ENCODE results near the gene HS3ST3A1. TPM values are rescaled to one million over a fixed set of nuclear protein-coding genes. Genes with fewer than 3 reads are reported as not detected.

The HS3ST3A1 gene
- total RNA-seq, 1 experiment from 2014 or later: not detected

GRCh38 chr17:13600475-13601321 is 1.0 kb downstream of the HS3ST3A1 start:
- POLR2A ChIA-PET: no interaction called here
- CTCF ChIA-PET: no interaction called here
- no peaks in the 10 kb centered on the region for H3K4me1 Mint-ChIP-seq (ENCODE audit: low read depth, unreplicated experiment)
- no peak overlapping the region for H3K4me3 Mint-ChIP-seq (ENCODE audit: unreplicated experiment)
- H3K27me3 Mint-ChIP-seq (ENCODE audit: insufficient read depth, unreplicated experiment): no peaks in the 10 kb centered on the region
- H3K4me1 ChIP-seq: no peaks in the 10 kb centered on the region
- no peaks in the 10 kb centered on the region for H3K36me3 Mint-ChIP-seq (ENCODE audit: insufficient read depth, unreplicated experiment)
- no peak overlapping the region for H3K27ac Mint-ChIP-seq (ENCODE audit: unreplicated experiment)
- intact Hi-C loops (cut with micrococcal nuclease; ENCODE audit: unreplicated experiment): no loop called here
- no peak overlapping the region for H3K4me3 ChIP-seq (ENCODE audit: low read depth, low read length)
- no peaks in the 10 kb centered on the region for H3K9me3 ChIP-seq
- no peaks in the 10 kb centered on the region for H3K9me3 Mint-ChIP-seq (ENCODE audit: unreplicated experiment)
- TF ChIP-seq CTCF (IDR thresholded peaks at IDR 0.05; ENCODE audit: insufficient read depth in 1 of 2, low read depth in 1 of 2, low read length in 1 of 2, severe bottlenecking in 1 of 2, unreplicated experiment in 1 of 2): no peak
- BruUV-seq (replicated peaks): no TSS peak
- no peaks in the 10 kb centered on the region for H3K36me3 ChIP-seq (ENCODE audit: control insufficient read depth, insufficient read depth, low read length)
- H3K27me3 ChIP-seq (replicated peaks; ENCODE audit: control insufficient read depth, insufficient read depth, low read length): no peaks in the 10 kb centered on the region
- no peak for DNase-seq

- CTCF ChIA-PET: no interaction called here
- Mint-ChIP-seq H3K4me3 (ENCODE audit: unreplicated experiment) (no peak overlapping the region), H3K36me3 (ENCODE audit: insufficient read depth, unreplicated experiment) (no peaks in the 10 kb centered on the region), H3K27me3 (ENCODE audit: insufficient read depth, unreplicated experiment) (no peaks in the 10 kb centered on the region), H3K9me3 (ENCODE audit: unreplicated experiment) (no peaks in the 10 kb centered on the region), H3K4me1 (ENCODE audit: low read depth, unreplicated experiment) (no peaks in the 10 kb centered on the region), H3K27ac (ENCODE audit: unreplicated experiment) (no peak overlapping the region)
- no peaks in the 10 kb centered on the region for H3K27me3 ChIP-seq (replicated peaks; ENCODE audit: control insufficient read depth, insufficient read depth, low read length)
- no peak for TF ChIP-seq CTCF (IDR thresholded peaks at IDR 0.05; ENCODE audit: insufficient read depth in 1 of 2, low read depth in 1 of 2, low read length in 1 of 2, severe bottlenecking in 1 of 2, unreplicated experiment in 1 of 2)
- H3K9me3 ChIP-seq: no peaks in the 10 kb centered on the region
- intact Hi-C loops (cut with micrococcal nuclease; ENCODE audit: unreplicated experiment): loop anchor here (5.0 to 10.0 kb wide), 2 partner anchors 263 to 955 kb away; no protein-coding TSS in a partner anchor
- no peaks in the 10 kb centered on the region for H3K4me1 ChIP-seq
- POLR2A ChIA-PET: no interaction called here
- H3K36me3 ChIP-seq (ENCODE audit: control insufficient read depth, insufficient read depth, low read length): no peaks in the 10 kb centered on the region
- no TSS peak for BruUV-seq (replicated peaks)
- no peak overlapping the region for H3K4me3 ChIP-seq (ENCODE audit: low read depth, low read length)
- DNase-seq: no peak
These were observed 1.9 kb downstream of the HS3ST3A1 start for GRCh38 chr17:13599864-13600263.

GRCh38 chr17:13599168-13599577 is 2.6 kb downstream of the HS3ST3A1 start:
- Mint-ChIP-seq H3K9me3 (ENCODE audit: unreplicated experiment) (no peaks in the 10 kb centered on the region), H3K27ac (ENCODE audit: unreplicated experiment) (no peak overlapping the region), H3K4me3 (ENCODE audit: unreplicated experiment) (no peak overlapping the region), H3K27me3 (ENCODE audit: insufficient read depth, unreplicated experiment) (no peaks in the 10 kb centered on the region), H3K4me1 (ENCODE audit: low read depth, unreplicated experiment) (no peaks in the 10 kb centered on the region), H3K36me3 (ENCODE audit: insufficient read depth, unreplicated experiment) (no peaks in the 10 kb centered on the region)
- intact Hi-C loops (cut with micrococcal nuclease; ENCODE audit: unreplicated experiment): loop anchor here (5.0 to 10.0 kb wide), 2 partner anchors 262 to 956 kb away; no protein-coding TSS in a partner anchor
- H3K4me1 ChIP-seq: no peaks in the 10 kb centered on the region
- POLR2A ChIA-PET: no interaction called here
- no peak for DNase-seq
- CTCF ChIA-PET: interaction anchor here (1.1 kb wide), 1 partner anchor 702 kb away, joined by 4 read pairs; the partner anchor contains the start of gene HS3ST3B1
- no peaks in the 10 kb centered on the region for H3K9me3 ChIP-seq
- no TSS peak for BruUV-seq (replicated peaks)
- no peaks in the 10 kb centered on the region for H3K36me3 ChIP-seq (ENCODE audit: control insufficient read depth, insufficient read depth, low read length)
- H3K27me3 ChIP-seq (replicated peaks; ENCODE audit: control insufficient read depth, insufficient read depth, low read length): no peaks in the 10 kb centered on the region
- no peak overlapping the region for H3K4me3 ChIP-seq (ENCODE audit: low read depth, low read length)
- no peak for TF ChIP-seq CTCF (IDR thresholded peaks at IDR 0.05; ENCODE audit: insufficient read depth in 1 of 2, low read depth in 1 of 2, low read length in 1 of 2, severe bottlenecking in 1 of 2, unreplicated experiment in 1 of 2)

Measured in Caco-2 (cell line).